H9 (cell line): Measurements from ENCODE around the gene ARHGEF9. TPM values are rescaled to one million over a fixed set of nuclear protein-coding genes. Genes with fewer than 3 reads are reported as not detected.

Experiments used
- DNase-seq: peaks from one replicate; pipeline ENCODE4 v3.0.0-alpha.2; 2017
- H2AFZ ChIP-seq: one replicate; pipeline ENCODE4 v1.6.1; 2013; ENCODE audit warnings: mild to moderate bottlenecking, low read length, control low read depth, moderate library complexity
- H2AK5ac ChIP-seq: 2 replicates; pipeline ENCODE4 v1.6.1; 2013; ENCODE audit warnings: low read length, control low read depth, mixed read lengths; ENCODE audit not compliant: insufficient read length
- H2BK120ac ChIP-seq: one replicate; pipeline ENCODE4 v1.6.1; 2013; ENCODE audit warnings: low read depth, mild to moderate bottlenecking, low read length, control low read depth, inconsistent platforms; ENCODE audit not compliant: poor library complexity, severe bottlenecking
- H2BK12ac ChIP-seq: 2 replicates; pipeline ENCODE4 v1.6.1; 2013; ENCODE audit warnings: low read length, control low read depth, mixed read lengths, low read depth; ENCODE audit not compliant: insufficient read length
- H2BK15ac ChIP-seq: 2 replicates; pipeline ENCODE4 v1.6.1; 2013; ENCODE audit warnings: low read depth, low read length, control low read depth
- H2BK20ac ChIP-seq: one replicate; pipeline ENCODE4 v1.6.1; 2013; ENCODE audit warnings: low read depth, mild to moderate bottlenecking, low read length, control low read depth, inconsistent platforms; ENCODE audit not compliant: poor library complexity, severe bottlenecking
- H2BK5ac ChIP-seq: 2 replicates; pipeline ENCODE4 v1.6.1; 2013; ENCODE audit warnings: low read length, control low read depth, mixed read lengths; ENCODE audit not compliant: insufficient read length
- H3K14ac ChIP-seq: 2 replicates; pipeline ENCODE4 v1.6.1; 2013; ENCODE audit warnings: low read length, control low read depth; ENCODE audit not compliant: insufficient read depth
- H3K18ac ChIP-seq: 2 replicates; pipeline ENCODE4 v1.6.1; 2013; ENCODE audit warnings: low read depth, mild to moderate bottlenecking, mixed read lengths, low read length, control low read depth; ENCODE audit not compliant: insufficient read length
- H3K23ac ChIP-seq: 2 replicates; pipeline ENCODE4 v1.6.1; 2013; ENCODE audit warnings: low read length, control low read depth, mixed read lengths, low read depth; ENCODE audit not compliant: insufficient read length
- H3K23me2 ChIP-seq: 2 replicates; pipeline ENCODE4 v1.6.1; 2013; ENCODE audit warnings: low read depth, mild to moderate bottlenecking, mixed read lengths, low read length, control low read depth; ENCODE audit not compliant: insufficient read length, poor library complexity, severe bottlenecking
- H3K27ac ChIP-seq: 2 replicates; pipeline ENCODE4 v1.5.1; 2013; ENCODE audit warnings: low read length, control low read depth, mixed read lengths, low read depth; ENCODE audit not compliant: insufficient read length
- H3K27me3 ChIP-seq: 2 replicates; pipeline ENCODE4 v1.6.1; 2013; ENCODE audit warnings: low read length, control low read depth, inconsistent platforms; ENCODE audit not compliant: insufficient read depth
- H3K4ac ChIP-seq: 2 replicates; pipeline ENCODE4 v1.6.1; 2013; ENCODE audit warnings: low read depth, mild to moderate bottlenecking, control low read depth, inconsistent platforms, low read length, moderate library complexity
- H3K4me1 ChIP-seq: 2 replicates; pipeline ENCODE4 v1.6.1; 2013; ENCODE audit warnings: low read length, control low read depth, inconsistent platforms; ENCODE audit not compliant: insufficient read depth
- H3K4me2 ChIP-seq: 2 replicates; pipeline ENCODE4 v1.6.1; 2013; ENCODE audit warnings: low read length, control low read depth, mixed read lengths; ENCODE audit not compliant: insufficient read length, insufficient read depth
- H3K56ac ChIP-seq: 2 replicates; pipeline ENCODE4 v1.6.1; 2013; ENCODE audit warnings: low read depth, mild to moderate bottlenecking, mixed read lengths, low read length, control low read depth; ENCODE audit not compliant: insufficient read length
- H3K79me1 ChIP-seq: 2 replicates; pipeline ENCODE4 v1.6.1; 2013; ENCODE audit warnings: low read depth, mild to moderate bottlenecking, moderate library complexity, low read length, control low read depth, inconsistent platforms; ENCODE audit not compliant: insufficient read depth, poor library complexity, severe bottlenecking
- H3K79me2 ChIP-seq: 2 replicates; pipeline ENCODE4 v1.6.1; 2013; ENCODE audit warnings: low read length, control low read depth, inconsistent platforms; ENCODE audit not compliant: insufficient read depth
- H3K9ac ChIP-seq: 2 replicates; pipeline ENCODE4 v1.6.1; 2013; ENCODE audit warnings: low read length, control low read depth, mixed read lengths; ENCODE audit not compliant: insufficient read length; ENCODE audit errors: extremely low read depth
- H3K9me3 ChIP-seq: one replicate; pipeline ENCODE4 v1.6.1; 2013; ENCODE audit warnings: low read depth, low read length, inconsistent platforms; ENCODE audit not compliant: control insufficient read depth
- H3T11ph ChIP-seq: one replicate; pipeline ENCODE4 v1.6.1; 2013; ENCODE audit warnings: mild to moderate bottlenecking, low read length, control low read depth, inconsistent platforms
- H4K20me1 ChIP-seq: one replicate; pipeline ENCODE4 v1.6.1; 2013; ENCODE audit not compliant: control insufficient read depth, insufficient read length, insufficient read depth
- H4K5ac ChIP-seq: 2 replicates; pipeline ENCODE4 v1.6.1; 2013; ENCODE audit warnings: low read depth, mild to moderate bottlenecking, mixed read lengths, low read length, control low read depth; ENCODE audit not compliant: insufficient read length
- H4K8ac ChIP-seq: replicated peaks from 2 replicates; pipeline ENCODE4 v1.6.1; 2013; ENCODE audit warnings: low read length, control low read depth, mixed read lengths, low read depth; ENCODE audit not compliant: insufficient read length
- H4K91ac ChIP-seq: 2 replicates; pipeline ENCODE4 v1.6.1; 2013; ENCODE audit warnings: low read depth, mild to moderate bottlenecking, moderate library complexity, mixed read lengths, low read length, control low read depth; ENCODE audit not compliant: insufficient read length
- H3K27ac Mint-ChIP-seq, 3 experiments: 2 replicates in 2 of 3; 3 replicates in 1 of 3; pipeline ENCODE4 v1.8.0; 2020 to 2021; ENCODE audit warnings: mixed read lengths in 3 of 3, mild to moderate bottlenecking in 1 of 3, moderate library complexity in 1 of 3
- H3K27me3 Mint-ChIP-seq: 2 replicates; pipeline ENCODE4 v1.8.0; 2021; ENCODE audit warnings: low read depth, mild to moderate bottlenecking, moderate library complexity, mixed read lengths
- H3K36me3 Mint-ChIP-seq, 3 experiments: 2 replicates in 2 of 3; 3 replicates in 1 of 3; pipeline ENCODE4 v1.8.0; 2020 to 2021; ENCODE audit warnings: low read depth in 3 of 3, mixed read lengths in 3 of 3; ENCODE audit not compliant: insufficient read depth in 1 of 3
- H3K4me1 Mint-ChIP-seq, 2 experiments: 2 replicates each; pipeline ENCODE4 v1.8.0; 2020; ENCODE audit warnings: mixed read lengths in 2 of 2
- H3K4me3 Mint-ChIP-seq, 2 experiments: 2 replicates in 1 of 2; 3 replicates in 1 of 2; pipeline ENCODE4 v1.8.0; 2020 to 2021; ENCODE audit warnings: mild to moderate bottlenecking in 2 of 2, mixed read lengths in 2 of 2, moderate library complexity in 1 of 2
- H3K9me3 Mint-ChIP-seq, 2 experiments: 2 replicates in 1 of 2; 3 replicates in 1 of 2; pipeline ENCODE4 v1.8.0; 2020; ENCODE audit warnings: mild to moderate bottlenecking in 2 of 2, mixed read lengths in 2 of 2, moderate library complexity in 1 of 2
- WGBS: extraction: QIAGEN DNeasy Blood & Tissue Kit; methylation state at CpG from one replicate; pipeline ENCODE4 v1.1.7; 2013; ENCODE audit warnings: missing lambda C conversion rate, low lambda C conversion rate, mixed read lengths; ENCODE audit not compliant: insufficient read length; ENCODE audit errors: extremely low coverage; 5-methylcytosine and 5-hydroxymethylcytosine counted together
- total RNA-seq: library from RNA; stranded (reverse); gene quantifications from 2 replicates; pipeline ENCODE4 v1.2.1, GENCODE V29; 2021
- TF ChIP-seq, protein P1 (sequence below): fragments of 200-600 bp; sonication (generic); conservative IDR thresholded peaks from 3 replicates; pipeline ENCODE4 v1.8.0; 2021; ENCODE audit warnings: antibody characterized with exemption, mild to moderate bottlenecking

ARHGEF9 gene
- total RNA-seq, 1 experiment from 2014 or later, result 26.4 TPM

DNA sequence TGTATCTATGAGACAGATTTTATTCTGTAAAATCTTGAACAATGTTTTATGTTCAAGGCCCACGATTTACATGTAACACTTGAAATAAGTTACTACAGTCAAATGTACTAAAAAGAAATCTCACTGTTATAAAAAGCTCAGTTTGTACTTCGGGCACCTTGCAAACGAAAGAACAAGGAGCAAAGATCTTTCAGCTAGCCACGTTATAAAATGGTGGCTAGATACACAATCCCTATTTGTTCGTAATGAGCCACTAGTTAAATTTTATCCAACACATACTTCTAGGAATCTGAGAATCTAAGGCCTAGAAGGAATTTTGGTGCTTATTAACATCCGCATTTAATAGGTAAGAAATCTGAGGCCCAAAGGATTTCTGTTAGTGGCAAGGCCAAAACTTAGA, 2.5 kb downstream of the ARHGEF9 start:
- Histone ChIP-seq H2BK5ac (no peak overlapping the region), H3K79me2 (no peaks in the 10 kb centered on the region), H2BK12ac (no peak overlapping the region), H3K4me1 (peaks cover 9% of the 10 kb centered on the region; the same call in 1 of the 2 replicates), H4K5ac (no peak overlapping the region), H2BK15ac (no peak overlapping the region), H3K23ac (no peak overlapping the region), H3K79me1 (no peaks in the 10 kb centered on the region), H3K27ac (no peak overlapping the region), H3K18ac (no peak overlapping the region), H2BK20ac (no peak overlapping the region), H3K9me3 (peaks cover 65% of the 10 kb centered on the region), H3T11ph (no peak overlapping the region), H3K14ac (no peak overlapping the region), H2AFZ (no peak overlapping the region), H4K91ac (no peak overlapping the region), H2BK120ac (no peak overlapping the region), H3K56ac (no peak overlapping the region), H3K9ac (no peak overlapping the region), H3K27me3 (no peaks in the 10 kb centered on the region), H2AK5ac (no peak overlapping the region), H3K23me2 (peaks cover 13% of the 10 kb centered on the region), H4K8ac (no peak overlapping the region), H3K4me2 (no peak overlapping the region), H3K4ac (no peak overlapping the region), H4K20me1 (no peaks in the 10 kb centered on the region)
- peaks cover 14 to 22% of the 10 kb centered on the region in 2 experiments for H3K4me1 Mint-ChIP-seq
- H3K4me3 Mint-ChIP-seq, result no peak overlapping the region
- H3K36me3 Mint-ChIP-seq, result peaks cover 27 to 42% (median 39%) of the 10 kb centered on the region in 3 experiments
- H3K27ac Mint-ChIP-seq, result no peak overlapping the region
- TF ChIP-seq, protein P1, sequence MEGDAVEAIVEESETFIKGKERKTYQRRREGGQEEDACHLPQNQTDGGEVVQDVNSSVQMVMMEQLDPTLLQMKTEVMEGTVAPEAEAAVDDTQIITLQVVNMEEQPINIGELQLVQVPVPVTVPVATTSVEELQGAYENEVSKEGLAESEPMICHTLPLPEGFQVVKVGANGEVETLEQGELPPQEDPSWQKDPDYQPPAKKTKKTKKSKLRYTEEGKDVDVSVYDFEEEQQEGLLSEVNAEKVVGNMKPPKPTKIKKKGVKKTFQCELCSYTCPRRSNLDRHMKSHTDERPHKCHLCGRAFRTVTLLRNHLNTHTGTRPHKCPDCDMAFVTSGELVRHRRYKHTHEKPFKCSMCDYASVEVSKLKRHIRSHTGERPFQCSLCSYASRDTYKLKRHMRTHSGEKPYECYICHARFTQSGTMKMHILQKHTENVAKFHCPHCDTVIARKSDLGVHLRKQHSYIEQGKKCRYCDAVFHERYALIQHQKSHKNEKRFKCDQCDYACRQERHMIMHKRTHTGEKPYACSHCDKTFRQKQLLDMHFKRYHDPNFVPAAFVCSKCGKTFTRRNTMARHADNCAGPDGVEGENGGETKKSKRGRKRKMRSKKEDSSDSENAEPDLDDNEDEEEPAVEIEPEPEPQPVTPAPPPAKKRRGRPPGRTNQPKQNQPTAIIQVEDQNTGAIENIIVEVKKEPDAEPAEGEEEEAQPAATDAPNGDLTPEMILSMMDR, result no peak
- WGBS, result no CpG with 5 or more reads among the region's 6 CpGs
- no peak for DNase-seq
- H3K27me3 Mint-ChIP-seq, result no peaks in the 10 kb centered on the region
- H3K9me3 Mint-ChIP-seq, result peaks cover 74 to 80% of the 10 kb centered on the region in 2 experiments
